AG09319 (cell line): ENCODE results near the gene NRF1.
"Not testable (repeated sequence)": the region's sequence is repeated elsewhere in the genome, so short reads cannot be mapped to it uniquely, and the experiment has no call there.

ENCODE experiments used
- DNase-seq: peaks from one replicate; pipeline ENCODE4 v3.0.0-alpha.2; 2010; ENCODE audit warnings: low read depth; ENCODE audit errors: extremely low read depth
- TF ChIP-seq, protein P1 (sequence below): IDR thresholded peaks from 2 replicates; pipeline ENCODE4 v1.5.1; 2011; ENCODE audit warnings: low read depth, mild to moderate bottlenecking, inconsistent platforms, low read length, moderate library complexity

The NRF1 gene

DNA sequence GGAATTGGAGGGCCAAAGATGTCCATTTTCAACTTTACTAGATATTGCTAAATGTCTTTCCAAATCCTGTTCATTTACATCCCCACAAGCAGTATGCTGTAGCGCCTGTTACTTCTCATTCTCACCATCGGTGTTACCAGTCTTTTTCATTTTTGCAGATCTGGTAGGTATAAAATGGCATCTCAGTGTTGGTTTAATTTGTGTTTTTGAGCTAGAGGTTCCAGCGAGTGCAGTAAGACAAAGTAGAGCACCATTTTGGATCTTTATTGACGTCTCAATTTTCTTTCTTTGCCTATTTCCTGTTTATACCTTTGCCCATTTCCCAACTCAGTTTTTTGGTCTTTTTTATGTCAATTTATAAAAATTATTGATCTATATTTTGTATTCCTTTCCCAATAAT lies 55.6 kb downstream of the NRF1 start:
- DNase-seq: no peak

GRCh38 chr7:129667551-129667950 lies 56.0 kb downstream of the NRF1 start:
- TF ChIP-seq, protein P1, sequence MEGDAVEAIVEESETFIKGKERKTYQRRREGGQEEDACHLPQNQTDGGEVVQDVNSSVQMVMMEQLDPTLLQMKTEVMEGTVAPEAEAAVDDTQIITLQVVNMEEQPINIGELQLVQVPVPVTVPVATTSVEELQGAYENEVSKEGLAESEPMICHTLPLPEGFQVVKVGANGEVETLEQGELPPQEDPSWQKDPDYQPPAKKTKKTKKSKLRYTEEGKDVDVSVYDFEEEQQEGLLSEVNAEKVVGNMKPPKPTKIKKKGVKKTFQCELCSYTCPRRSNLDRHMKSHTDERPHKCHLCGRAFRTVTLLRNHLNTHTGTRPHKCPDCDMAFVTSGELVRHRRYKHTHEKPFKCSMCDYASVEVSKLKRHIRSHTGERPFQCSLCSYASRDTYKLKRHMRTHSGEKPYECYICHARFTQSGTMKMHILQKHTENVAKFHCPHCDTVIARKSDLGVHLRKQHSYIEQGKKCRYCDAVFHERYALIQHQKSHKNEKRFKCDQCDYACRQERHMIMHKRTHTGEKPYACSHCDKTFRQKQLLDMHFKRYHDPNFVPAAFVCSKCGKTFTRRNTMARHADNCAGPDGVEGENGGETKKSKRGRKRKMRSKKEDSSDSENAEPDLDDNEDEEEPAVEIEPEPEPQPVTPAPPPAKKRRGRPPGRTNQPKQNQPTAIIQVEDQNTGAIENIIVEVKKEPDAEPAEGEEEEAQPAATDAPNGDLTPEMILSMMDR: no peak
- DNase-seq: no peak

More for the DNA sequence above, 55.6 kb downstream of the NRF1 start:
- TF ChIP-seq, protein P1: no peak

DNA sequence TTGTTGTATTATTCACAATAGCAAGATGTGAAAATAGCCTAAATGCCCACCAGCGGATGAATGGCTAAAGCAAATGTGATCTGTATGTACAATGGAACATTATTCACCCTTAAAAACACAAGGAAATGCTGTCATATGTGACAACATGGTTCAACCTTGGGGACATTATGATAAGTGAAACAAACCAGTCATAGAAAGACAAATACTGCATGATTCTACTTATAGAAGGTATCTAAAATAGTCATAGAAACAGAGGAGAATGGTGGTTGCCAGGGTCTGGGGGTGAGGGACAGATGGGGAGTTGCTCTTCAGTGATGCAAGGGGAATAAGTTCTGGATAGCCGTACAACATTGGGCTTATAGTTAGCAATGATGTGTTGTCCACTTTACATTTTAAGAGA lies 58.4 kb downstream of the NRF1 start:
- TF ChIP-seq, protein P1: no peak
- no peak for DNase-seq

- DNase-seq: no peak
- TF ChIP-seq, protein P1: no peak
These were observed 59.1 kb downstream of the NRF1 start for GRCh38 chr7:129670656-129671055.

GRCh38 chr7:129671266-129671665 lies 59.7 kb downstream of the NRF1 start:
- no peak for DNase-seq
- TF ChIP-seq, protein P1: no peak

DNA sequence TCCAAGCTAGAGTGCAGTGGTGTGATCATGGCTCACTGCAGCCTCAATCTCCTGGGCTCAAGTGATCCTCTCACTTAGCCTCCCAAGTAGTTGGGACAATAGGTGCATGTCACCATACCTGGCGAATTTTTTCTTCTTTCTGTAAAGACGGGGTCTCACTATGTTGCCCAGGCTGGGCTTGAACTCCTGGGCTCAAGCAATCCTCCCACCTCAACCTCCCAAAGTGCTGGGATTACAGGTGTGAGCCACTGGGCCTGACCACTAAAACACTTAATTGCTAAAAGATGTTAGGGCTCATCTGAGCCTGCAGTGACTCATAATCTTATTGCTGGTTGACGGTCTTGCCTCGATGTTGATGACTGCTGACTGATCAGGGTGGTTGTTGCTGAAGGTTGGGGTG lies 63.0 kb downstream of the NRF1 start:
- not testable (repeated sequence) for DNase-seq

DNA sequence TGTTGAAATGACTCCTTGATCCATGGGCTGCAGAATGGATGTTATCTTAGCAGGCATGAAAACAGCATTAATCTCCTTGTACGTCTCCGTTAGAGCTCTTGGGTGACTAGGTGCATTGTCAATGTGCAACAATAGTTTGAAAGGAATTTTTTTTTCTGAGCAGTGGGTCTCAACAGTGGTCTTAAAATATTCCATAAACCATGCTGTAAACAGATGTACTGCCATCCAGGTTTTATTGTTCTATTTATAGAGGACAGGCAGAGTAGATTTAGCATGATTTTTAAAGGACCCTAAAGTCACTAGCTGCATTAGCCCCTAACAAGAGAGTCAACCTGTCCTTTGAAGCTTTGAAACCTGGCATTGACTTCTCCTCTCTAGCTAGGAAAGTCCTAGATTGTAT lies 64.0 kb downstream of the NRF1 start:
- DNase-seq: no peak
- TF ChIP-seq, protein P1: no peak

GRCh38 chr7:129676017-129676897 lies 64.7 kb downstream of the NRF1 start:
- TF ChIP-seq, protein P1: no peak
- no peak for DNase-seq
